LoVo (cell line): Measurements from ENCODE around the gene TLN1.

ENCODE experiments used
- DNase-seq: peaks from one replicate; pipeline ENCODE4 v3.0.0-alpha.2; 2016; ENCODE audit warnings: low spot score

The TLN1 gene

DNA sequence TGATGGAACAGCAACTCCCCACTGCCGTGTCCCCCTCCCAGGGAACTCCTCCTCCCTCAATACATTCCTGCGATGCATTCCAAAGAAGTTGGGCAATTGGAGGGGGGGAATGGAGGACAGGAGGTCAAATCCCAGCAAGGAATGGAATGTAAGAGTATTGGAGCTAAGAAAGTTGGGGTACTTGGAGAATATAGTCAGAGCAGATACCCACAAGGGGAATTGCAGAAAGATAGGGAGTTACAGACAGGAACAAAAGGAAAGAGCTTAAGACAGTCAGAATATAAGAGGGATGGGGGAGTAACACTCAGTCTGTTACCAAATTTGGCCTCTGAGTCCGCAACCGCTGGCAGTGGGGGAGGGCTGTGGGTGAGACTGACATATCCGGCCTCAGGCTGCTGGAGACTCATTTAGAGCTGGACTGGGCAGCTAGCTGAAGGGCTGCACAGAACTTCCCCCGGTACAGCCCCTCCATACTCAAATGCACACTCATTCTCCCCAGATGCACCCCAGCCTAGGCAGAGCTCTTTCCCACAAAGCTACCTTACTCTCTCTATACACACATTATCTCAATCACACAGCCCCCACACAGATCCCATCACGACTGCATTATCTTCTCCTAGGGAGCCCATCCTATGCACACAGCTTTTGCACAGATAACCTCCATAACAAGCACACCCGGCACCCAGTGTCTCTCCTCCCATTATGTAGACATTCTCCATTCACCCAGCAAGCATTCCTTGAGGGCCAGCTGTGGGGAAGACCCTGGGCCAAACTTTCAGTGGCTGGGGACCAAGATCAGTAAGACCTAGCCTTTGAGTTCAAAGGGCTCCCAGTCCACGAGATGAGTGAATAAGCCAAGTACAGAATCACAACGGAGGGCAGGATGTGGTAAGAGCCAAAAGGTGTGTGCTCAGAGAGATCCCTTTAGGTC, 3.7 kb downstream of the TLN1 start:
- DNase-seq: no peak

DNA sequence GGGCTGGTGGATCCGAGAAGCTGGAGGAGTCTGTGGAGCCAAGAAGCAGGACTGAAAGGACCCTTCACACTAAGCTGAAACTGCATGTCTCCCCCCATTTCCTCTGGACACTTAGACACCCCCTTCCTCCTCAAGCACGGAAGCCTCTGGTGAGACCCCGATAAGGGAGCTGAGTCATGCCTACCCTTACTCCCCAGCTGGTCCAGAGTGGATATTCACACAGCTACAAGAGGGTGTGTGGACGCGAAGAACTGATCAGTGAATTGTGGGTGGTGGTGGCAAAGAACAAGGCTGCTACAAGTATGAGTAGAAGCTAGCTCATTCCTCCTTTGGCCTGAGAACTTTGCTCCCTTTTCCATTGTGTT, 4.3 kb downstream of the TLN1 start:
- no peak for DNase-seq

DNA sequence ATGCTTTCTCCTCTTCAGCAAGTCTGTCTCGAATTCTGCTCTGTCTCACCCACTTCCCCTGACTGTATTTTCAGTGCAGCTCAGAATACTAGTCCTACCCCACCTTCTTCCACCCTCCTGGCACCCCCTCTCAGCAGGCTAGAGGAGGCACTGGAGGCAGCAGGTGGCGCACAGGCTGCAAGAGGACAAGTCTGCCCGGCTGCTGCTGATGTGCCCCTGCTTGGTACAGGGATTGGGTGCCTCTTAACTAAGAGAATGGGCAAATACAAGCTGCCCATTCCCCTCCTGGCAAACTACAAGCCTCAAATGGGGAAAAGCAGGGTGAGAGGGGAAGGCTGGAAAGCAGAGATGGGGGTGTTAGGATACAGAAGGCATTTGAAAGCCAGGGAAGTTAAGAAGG, 5.1 kb downstream of the TLN1 start:
- DNase-seq: no peak

DNA sequence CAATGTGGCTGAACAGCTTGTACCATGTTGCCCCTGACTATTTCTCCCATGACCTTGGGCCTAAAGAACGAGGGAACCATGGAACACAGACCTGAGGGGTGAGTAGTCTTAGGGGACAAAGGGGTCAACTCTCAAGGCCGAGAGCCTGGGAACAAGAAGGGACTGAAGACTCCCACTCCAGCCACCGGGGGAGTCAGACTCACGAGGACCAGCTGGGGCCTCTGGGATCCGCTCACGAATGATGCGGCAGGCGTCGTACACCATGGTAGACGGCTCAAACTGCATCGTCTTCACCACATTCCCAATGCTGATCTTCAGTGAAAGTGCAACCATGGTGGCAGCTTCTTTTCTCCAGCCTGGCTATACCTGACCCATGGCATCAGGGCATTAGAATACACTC, 6.6 kb downstream of the TLN1 start:
- DNase-seq: no peak

DNA sequence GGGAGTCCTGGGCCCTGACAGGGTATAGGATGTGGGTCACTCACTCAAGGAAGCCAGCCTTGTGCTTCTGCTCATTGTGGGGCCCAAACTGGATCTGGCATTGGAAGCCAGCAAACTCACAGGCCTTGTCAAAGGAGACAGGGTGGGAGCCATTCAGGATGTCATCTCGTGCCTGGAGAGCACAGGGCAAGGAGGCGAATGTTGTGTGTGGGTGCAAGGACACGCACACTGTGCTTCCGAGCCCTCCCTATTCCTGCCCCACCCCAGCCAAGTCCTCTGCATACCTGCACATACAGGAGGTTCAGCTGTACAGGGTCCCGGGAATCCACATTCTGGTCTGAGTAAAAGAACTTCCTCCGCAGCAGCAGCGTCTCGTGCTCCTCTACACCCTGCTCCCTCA, 8.1 kb downstream of the TLN1 start:
- no peak for DNase-seq

DNA sequence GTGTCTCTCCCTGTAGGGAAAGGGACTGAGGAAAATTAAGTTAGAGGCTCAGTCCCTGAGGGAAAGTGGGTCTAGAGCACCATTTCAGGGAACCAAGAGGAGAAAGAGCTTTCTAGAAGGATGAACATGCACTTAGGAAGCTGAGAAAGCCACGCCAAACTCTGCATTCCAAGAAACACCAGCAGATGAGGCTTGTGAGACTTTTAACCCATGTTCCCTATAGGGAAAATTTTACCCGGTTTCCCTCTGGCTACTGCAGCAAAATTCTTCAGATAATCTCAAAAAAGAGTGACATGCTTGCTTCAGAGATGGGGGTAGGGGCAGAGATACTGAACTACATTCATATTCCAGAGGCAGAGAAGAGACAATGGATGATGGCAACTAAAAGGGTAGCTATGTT, 8.6 kb downstream of the TLN1 start:
- DNase-seq: no peak

DNA sequence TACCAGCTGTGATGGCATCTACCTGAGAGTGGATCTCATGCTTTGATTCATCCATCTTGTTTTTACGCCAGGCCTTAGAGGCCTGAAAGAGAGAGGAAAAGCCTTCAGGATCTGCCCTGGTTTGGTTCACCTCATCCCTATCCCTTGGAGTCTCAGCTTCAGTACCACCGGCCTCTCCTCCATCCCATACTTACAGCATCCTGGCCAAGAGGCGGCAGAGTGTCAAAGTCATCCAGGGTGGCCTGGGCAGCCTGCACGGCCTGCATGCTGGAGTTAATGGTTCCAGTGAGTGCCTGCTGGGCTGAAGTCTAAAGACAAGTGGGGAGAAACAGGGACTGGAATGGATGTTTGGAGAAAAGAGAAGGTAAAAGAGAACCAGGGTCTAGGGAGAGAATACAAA, 12.4 kb downstream of the TLN1 start:
- no peak for DNase-seq

DNA sequence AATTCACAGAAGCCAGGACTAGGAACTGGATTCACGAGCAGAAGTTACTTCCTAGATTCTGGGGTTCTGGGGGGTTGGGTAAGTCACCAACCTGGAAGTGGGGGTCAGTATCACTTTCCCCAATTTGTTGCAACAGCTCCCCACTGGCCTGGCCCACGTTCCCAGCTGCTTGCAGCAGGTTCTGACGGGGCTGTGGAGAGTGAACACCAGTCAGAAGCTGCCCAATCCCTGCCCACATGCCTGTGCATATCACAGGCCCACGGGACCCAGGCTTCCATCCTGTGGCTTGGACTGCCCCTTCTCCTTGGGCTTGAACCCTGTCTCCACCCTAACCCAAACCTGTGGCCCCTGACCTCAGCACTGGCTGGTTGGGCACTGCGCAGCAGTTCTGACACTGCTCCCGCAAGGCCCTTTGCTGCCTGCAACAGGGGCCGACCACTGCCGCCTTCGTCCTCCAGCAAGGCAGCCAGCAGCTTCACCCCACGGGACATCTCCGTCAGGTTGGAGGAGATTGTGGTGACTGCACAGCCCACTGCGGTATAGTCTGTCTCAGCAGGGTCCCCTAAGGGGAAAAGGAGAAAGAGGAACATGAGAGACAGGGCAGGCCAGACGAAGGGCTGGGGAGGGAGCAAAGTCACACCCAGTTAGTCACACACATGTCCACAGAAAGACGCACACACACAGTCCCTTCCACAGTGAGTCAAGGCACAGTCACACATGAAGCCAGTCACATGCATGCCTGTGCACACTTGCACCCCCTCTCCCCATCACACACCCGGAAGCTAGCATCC, 13.1 kb downstream of the TLN1 start:
- no peak for DNase-seq

DNA sequence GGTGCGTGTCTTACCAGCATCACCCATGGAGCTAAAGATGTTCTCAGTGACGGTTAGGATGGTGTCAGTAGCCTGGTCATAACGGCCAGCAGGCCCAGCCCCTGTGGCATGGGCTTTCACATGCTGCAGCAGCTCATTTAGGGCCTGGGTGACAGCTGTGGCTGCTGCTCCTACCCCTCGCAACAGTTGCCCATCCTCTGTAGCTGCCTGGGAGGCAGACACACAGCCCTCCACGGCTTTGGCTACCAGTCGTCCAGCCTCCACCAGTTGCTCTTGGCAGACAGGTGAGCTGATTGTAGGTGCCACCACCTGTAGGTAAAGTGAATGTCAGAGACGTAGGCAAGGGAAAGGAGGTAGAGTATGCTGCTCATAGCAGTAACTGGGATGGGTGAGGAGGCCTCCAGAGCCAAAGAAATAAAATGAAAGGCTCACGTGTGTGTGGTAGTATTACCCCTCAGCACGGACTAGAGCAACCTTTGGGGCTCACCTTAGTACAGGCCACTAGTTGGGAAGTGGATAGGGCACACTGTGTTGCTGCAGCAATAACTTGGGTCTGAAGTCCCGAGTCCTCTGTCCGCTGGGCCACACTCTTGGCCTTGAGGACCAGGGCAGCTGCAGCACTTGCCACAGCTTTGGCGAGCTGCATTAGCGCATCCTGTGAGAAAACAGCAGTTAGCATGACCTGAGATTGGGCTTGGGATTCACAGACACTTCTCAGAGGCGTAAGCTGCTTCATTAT, 14.7 kb downstream of the TLN1 start:
- DNase-seq: no peak

DNA sequence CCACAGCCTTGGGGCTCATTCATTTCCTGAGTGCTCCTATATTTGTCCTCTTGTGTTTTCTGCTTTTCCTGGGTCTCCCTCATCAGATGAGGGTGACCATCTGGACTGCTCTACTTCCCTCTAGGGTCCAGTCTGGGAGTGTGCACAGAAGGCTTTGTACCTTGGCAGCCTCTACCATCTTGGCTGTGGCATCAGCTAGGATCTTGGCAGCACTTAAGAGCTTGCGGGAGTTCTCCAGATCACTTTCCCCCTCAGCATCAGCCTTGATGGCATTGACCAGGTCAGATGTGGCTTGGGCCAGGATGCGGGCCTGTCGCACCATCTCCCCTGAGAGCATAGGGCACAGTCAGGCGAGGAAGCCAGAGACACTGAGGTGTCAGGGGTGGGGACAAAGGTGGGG, 15.8 kb downstream of the TLN1 start:
- no peak for DNase-seq

DNA sequence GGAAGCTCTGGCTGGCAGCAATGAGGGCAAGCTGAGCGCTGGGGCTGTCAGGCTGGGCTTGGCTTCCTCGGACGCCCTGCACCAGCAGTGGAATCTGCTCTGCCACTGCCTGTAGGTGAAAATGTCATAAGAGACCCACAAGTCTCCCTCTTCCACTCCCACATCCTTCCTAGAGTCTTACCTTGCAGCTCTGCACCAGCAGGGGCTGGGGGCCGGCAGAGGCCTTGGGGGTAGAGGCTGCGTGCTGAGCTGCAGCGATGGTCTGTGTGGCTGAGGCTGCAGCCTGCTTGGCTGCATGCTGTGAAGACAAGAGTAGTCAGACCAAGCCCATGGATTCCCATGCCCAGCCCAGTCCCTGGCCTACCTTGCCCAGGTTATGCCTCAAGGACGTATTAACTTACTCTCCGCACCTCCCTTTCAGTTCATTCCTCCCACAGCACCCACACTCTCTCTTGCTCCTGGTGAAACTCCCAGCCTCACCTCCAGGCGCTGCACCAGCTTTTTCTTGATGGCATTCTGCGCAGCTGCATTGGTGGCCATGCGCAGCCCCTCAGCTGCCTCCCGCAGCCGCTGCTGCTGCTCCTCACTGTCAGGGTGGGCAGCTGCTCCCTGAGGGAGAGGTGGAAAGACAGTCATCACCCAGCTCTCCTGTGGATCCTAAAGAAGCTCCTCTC, 17.3 kb downstream of the TLN1 start:
- DNase-seq: no peak

DNA sequence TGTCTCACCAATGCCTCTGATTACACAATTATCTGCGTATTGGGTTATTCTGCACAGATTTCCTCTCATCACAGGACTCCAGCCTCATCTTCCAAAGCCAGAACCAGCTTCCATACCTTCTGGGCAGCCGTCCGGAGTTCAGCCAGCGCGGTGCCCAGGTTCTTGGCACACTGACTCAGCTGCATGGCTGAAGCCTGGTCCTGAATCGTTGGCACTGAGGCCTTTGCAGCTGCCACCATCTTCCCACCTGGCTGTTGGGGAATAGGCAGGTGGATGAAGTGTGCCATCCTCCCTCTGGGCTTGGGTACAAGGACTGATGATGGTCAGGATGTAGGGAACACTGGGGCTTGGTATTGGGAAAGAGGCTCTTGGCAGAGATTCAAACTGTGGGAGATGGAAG, 17.9 kb downstream of the TLN1 start:
- no peak for DNase-seq

DNA sequence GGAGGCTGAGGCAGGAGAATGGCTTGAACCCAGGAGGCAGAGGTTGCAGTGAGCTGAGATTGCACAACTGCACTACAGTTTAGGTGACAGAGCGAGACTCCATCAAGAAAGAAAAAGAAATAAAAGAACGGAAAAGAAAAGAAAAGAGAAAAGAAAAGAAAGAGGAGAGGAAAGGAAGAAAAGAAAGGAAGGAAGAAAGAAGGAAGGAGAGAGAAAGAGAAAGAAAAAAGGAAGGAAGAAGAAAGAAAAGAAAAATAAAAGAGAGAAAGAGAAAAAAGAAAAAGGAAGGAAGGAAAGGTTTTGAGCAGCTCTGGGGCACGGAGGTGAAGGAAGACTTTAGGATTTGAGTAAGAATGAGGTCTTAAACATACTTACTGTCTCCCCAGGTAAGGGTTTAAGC, 18.4 kb downstream of the TLN1 start:
- DNase-seq: no peak

DNA sequence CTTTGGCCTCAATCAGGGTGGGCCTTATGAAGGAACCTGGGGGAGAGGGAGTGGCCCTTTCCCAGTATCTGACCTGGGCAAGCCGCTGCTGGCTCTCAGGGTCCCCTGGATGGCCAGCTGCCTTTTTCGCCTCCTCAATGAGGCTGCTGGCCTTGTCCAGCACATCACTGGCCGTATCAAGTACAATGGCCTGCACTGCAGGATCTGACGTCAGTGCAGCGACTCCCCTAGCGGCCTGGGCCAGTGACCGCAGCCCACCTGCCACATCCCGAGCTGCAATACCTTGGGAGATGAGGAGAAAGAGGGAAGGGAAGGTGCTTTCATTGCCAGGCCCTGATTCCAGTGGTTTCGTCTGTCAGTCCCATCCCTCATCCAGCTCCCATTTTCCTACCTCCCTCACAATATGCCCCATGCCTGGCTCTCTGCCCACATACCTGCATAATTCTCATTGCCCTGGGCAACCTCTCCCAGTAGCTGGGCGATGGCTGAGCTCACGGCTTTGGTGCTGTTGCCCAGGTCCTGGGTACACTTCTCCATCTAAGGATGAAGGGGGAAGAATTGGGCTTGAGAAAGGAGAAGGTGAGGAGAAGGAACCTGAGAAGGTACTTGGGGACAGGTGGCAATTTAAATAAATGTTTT, 19.1 kb downstream of the TLN1 start:
- no peak for DNase-seq

DNA sequence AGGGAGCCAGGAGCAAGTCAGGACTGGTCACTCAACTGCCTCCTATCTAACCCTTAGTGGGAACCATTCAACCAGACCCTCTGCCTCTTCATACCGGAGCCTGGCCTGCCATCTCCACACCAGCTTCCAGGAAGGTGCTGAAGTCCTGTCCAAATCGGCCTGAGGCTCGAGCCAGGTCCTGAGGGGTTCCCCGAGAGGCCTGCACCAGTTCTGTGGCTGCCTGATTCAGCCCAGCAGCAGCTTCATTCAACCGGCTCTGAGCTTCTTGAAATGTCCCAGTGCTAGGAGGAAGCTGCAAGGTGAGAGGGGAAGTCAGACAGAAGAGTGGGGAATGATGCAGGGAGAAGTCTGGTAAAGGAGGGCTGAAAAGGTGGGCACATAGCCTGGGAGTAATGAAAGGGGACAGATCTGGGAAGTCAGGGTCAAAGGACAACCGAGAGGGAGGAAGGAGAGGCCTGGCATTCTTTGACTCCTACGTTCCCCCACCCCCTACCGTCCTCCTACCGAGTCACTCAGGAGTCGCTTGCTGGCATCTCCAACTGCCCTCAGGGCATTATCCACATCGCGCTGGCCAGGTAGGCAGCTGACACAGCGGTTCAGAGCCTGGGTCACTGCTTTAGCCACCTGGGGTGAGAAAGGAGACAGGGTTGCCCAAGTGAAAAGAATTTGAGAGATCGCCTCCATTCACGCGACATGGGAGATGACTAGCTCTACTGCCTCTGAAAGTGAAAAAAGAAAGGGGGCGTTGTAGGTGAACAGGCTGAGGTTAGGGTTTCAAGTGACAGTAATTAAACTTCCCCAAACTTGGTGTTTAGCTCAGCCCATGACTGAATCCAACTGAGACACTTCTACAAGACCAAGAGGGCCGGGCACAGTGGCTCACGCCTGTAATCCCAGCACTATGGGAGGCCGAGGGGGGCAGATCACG, 20.2 kb downstream of the TLN1 start:
- DNase-seq: no peak

DNA sequence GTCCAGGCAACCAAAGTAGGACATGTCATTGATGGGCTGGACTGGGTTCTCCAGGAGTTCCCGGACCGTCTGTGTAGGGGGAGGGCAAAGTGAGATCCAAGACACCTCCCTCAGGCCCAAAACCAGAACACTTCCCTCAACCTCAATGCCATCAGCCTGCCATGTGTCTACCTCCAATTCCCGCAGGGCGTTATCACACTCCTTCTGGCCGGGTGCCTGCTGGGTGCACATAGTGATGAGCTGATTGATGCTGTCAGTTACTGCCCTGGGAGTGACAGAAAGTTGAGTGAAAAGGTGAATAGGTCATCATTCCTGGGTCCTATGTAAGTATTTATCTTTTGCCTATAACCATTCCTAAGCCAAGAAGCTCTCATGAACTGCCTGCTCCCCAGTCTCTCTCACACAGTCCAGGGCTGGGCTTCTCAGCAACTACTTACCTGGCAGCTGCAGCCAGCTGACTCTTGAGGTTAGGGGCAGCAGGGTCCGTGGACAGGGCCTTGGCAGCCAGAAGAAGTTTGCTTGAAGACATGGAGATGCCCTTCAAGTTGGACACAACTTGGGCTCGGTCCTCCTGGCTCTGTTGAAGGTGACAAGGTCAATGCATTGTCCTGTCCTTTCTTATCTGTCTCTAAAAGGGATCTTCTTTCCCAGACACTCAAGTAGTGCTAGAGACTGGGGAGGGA, 21.0 kb downstream of the TLN1 start:
- DNase-seq: no peak

DNA sequence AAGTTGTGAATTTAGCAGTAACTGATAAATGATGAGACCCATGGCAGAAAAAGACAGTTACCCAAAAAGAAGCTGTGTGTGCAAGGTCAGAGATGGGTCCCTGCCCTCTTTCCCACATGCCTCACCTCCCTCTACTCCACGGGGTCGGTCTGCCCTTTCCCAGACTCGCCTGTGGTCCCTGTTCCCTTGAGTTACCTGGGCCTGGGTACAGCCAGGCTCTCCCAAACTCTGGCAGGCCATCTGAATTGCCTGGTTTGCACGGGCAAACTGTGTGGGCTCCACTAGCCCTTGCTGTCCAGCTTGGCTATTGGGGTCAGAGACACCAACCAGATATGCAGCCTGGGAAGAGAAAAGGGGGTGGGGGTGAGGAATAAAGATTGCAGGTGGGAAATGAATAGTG, 23.8 kb downstream of the TLN1 start:
- DNase-seq: no peak

DNA sequence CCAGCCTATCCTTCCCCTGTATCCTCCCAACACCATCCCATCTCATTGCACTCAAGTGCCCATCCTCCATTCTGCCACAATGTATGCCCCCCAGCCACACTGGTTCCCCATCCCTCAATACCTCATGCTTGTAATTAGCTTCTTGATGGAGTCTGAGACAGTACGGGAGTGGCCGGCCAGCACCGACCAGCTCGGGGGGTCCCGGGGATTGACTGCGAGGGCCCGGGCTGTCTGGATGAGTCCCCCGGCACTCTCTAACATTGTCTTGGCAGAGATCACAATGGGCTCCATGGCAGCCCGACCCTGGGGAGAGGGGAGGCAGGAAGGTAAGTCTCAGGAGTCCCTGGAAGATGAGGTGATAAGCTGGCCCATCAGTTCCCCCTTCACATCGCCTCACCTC, 25.0 kb downstream of the TLN1 start:
- DNase-seq: no peak

DNA sequence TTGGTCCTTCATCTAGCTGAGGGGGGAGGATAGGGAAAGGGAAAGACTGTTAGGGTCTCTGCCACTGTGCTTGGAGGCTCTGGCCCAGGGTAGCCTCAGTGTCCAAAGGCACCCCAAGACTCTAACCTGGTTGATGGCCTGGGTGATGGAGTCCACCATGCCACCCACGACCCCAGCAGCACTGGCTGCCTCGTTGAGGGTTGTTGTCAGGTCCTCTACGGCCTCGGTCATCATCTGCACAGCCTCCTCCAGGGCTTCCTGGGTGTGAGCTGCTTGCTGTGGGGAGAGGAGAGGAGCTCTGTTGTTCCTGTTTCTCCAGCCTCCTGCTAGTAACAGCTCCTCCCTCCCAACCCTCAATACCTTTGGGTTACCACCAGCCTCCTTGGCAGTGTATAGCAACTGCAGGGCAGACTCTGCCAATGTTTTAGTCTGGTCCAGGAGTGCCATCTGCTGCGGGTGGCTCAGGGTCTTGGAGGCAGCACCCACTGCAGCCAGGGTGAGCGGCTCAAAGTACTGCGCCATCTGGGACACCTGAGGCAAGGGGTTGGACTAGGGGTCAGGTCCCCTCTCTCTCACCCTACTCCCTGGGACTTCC, 26.1 kb downstream of the TLN1 start:
- no peak for DNase-seq

DNA sequence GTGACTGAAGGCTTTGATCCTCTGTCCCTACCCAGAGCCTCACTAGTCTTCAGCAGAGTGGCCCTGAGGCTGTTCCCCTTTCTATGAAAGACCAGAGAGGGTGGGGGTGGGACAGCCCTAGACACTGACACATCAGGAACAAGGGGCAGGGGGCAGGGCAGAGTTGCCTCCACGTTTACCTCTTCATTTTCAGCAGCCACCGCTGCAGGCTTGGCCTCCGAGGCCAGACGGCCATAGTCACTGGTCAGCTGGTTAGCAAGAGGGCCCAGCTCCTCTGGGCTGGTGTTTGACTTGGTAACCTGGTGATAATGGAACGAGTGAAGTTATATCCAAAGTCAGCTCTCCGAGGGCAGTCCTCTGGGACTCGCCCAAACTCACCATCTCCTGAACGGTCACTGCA, 26.6 kb downstream of the TLN1 start:
- DNase-seq: no peak
